DMS53 treated with DMSO at 0.1 percent for 48 hours (cell line): Measurements from ENCODE around the gene CCDC141.

Source experiments
- DNase-seq: peaks from one replicate; lab custom pipeline; 2025; ENCODE audit not compliant: unreplicated experiment; lab: John Stamatoyannopoulos, UW

Gene CCDC141

GRCh38 chr2:178787155-178787554, 262.8 kb downstream of the CCDC141 start:
- no peak for DNase-seq

- DNase-seq, result no peak
Measured at GRCh38 chr2:178783889-178784288, 266.0 kb downstream of the CCDC141 start.

- no peak for DNase-seq
Measured at GRCh38 chr2:178782236-178782635, 267.7 kb downstream of the CCDC141 start.
